GM23338 (cell line): ENCODE measurements around the gene MARCHF3. TPM values are rescaled to one million over a fixed set of nuclear protein-coding genes. Genes with fewer than 3 reads are reported as not detected.

Experiments used
- ATAC-seq: fragments of 200-7000 bp; cut with Tn5 transposase; 3 replicates; pipeline ENCODE4 v1.9.1; 2020
- DNase-seq: peaks from one replicate; pipeline ENCODE4 v3.0.0-alpha.2; 2015; ENCODE audit warnings: low spot score
- H2AFZ ChIP-seq: fragments of 200-600 bp; sonication (generic); 2 replicates; pipeline ENCODE4 v1.8.0; 2016; ENCODE audit warnings: antibody characterized with exemption, mild to moderate bottlenecking, moderate library complexity
- H3F3A ChIP-seq: fragments of 200-600 bp; sonication (generic); replicated peaks from 2 replicates; pipeline ENCODE4 v1.8.0; 2017; ENCODE audit warnings: antibody characterized with exemption, mixed run types, low read depth
- H3K27ac ChIP-seq: fragments of 200-600 bp; sonication (generic); 2 replicates; pipeline ENCODE4 v1.6.1; 2016; ENCODE audit warnings: low read depth
- H3K27me3 ChIP-seq: fragments of 200-600 bp; sonication (generic); 2 replicates; pipeline ENCODE4 v1.8.0; 2016; ENCODE audit warnings: mild to moderate bottlenecking, mixed run types, moderate library complexity; ENCODE audit not compliant: insufficient read depth
- H3K36me3 ChIP-seq: fragments of 200-600 bp; sonication (generic); 2 replicates; pipeline ENCODE4 v1.8.0; 2016; ENCODE audit warnings: mild to moderate bottlenecking; ENCODE audit not compliant: insufficient read depth
- H3K4me1 ChIP-seq: fragments of 200-600 bp; sonication (generic); 2 replicates; pipeline ENCODE4 v1.8.0; 2016; ENCODE audit warnings: mild to moderate bottlenecking, moderate library complexity; ENCODE audit not compliant: insufficient read depth
- H3K4me2 ChIP-seq: fragments of 200-600 bp; sonication (generic); 2 replicates; pipeline ENCODE4 v1.7.1; 2017; ENCODE audit warnings: mixed run types
- H3K4me3 ChIP-seq: fragments of 200-600 bp; sonication (generic); 2 replicates; pipeline ENCODE4 v1.6.1; 2016; ENCODE audit warnings: mixed run types
- H3K79me2 ChIP-seq: fragments of 200-600 bp; sonication (generic); replicated peaks from 2 replicates; pipeline ENCODE4 v1.8.0; 2017; ENCODE audit warnings: mild to moderate bottlenecking; ENCODE audit not compliant: insufficient read depth
- H3K9me2 ChIP-seq: fragments of 200-600 bp; sonication (generic); 2 replicates; pipeline ENCODE4 v1.8.0; 2017; ENCODE audit not compliant: insufficient read depth
- H4K20me1 ChIP-seq: fragments of 200-600 bp; sonication (generic); replicated peaks from 2 replicates; pipeline ENCODE4 v1.8.0; 2017; ENCODE audit warnings: mild to moderate bottlenecking; ENCODE audit not compliant: insufficient read depth
- H3K27ac Mint-ChIP-seq: 2 replicates; pipeline ENCODE4 v1.8.0; 2020; ENCODE audit warnings: inconsistent platforms, mild to moderate bottlenecking, moderate library complexity, mixed read lengths
- H3K27me3 Mint-ChIP-seq: 3 replicates; pipeline ENCODE4 v1.8.0; 2022; ENCODE audit warnings: low read depth, mild to moderate bottlenecking, moderate library complexity, mixed read lengths, inconsistent platforms; ENCODE audit not compliant: insufficient read depth, poor library complexity
- H3K36me3 Mint-ChIP-seq: 3 replicates; pipeline ENCODE4 v1.8.0; 2021; ENCODE audit warnings: low read depth, mild to moderate bottlenecking, inconsistent platforms, moderate library complexity, mixed read lengths
- H3K4me1 Mint-ChIP-seq: 3 replicates; pipeline ENCODE4 v1.8.0; 2020; ENCODE audit warnings: mild to moderate bottlenecking, inconsistent platforms, mixed read lengths
- H3K4me3 Mint-ChIP-seq: 3 replicates; pipeline ENCODE4 v1.8.0; 2021; ENCODE audit warnings: moderate library complexity, mild to moderate bottlenecking, inconsistent platforms, mixed read lengths
- H3K9me3 Mint-ChIP-seq: 3 replicates; pipeline ENCODE4 v1.8.0; 2020; ENCODE audit warnings: moderate library complexity, mild to moderate bottlenecking, inconsistent platforms, mixed read lengths
- CREB1 ChIP-seq: fragments of 250-450 bp; sonication (Bioruptor Pico); IDR thresholded peaks from 2 replicates; pipeline ENCODE4 v1.5.0; 2020; ENCODE audit warnings: low read depth, mild to moderate bottlenecking, moderate library complexity
- CTCF ChIP-seq, 2 experiments: fragments of 200-600 bp in 1 of 2; sonication (generic) in 1 of 2; conservative IDR thresholded peaks; 2 replicates each; pipeline versions ENCODE4 v1.5.1 to v1.6.1; 2016 to 2017; ENCODE audit warnings: antibody characterized with exemption in 2 of 2, low read depth in 2 of 2, mild to moderate bottlenecking in 2 of 2, moderate library complexity in 1 of 2
- ETS1 ChIP-seq: IDR thresholded peaks from 2 replicates; pipeline ENCODE4 v1.6.1; 2016; ENCODE audit warnings: antibody characterized with exemption
- EZH2 ChIP-seq: fragments of 200-600 bp; sonication (generic); IDR thresholded peaks from one replicate; pipeline ENCODE4 v1.8.0; 2017; ENCODE audit warnings: antibody characterized with exemption, mild to moderate bottlenecking, low read depth; ENCODE audit not compliant: unreplicated experiment
- EZH2phosphoT487 ChIP-seq: fragments of 200-600 bp; sonication (generic); IDR thresholded peaks from one replicate; pipeline ENCODE4 v1.8.1; 2018; ENCODE audit warnings: antibody characterized with exemption; ENCODE audit not compliant: unreplicated experiment
- JUNB ChIP-seq: IDR thresholded peaks from one replicate; pipeline ENCODE4 v1.6.1; 2016; ENCODE audit warnings: antibody characterized with exemption; ENCODE audit not compliant: unreplicated experiment
- NANOG ChIP-seq: IDR thresholded peaks from 2 replicates; pipeline ENCODE4 v1.6.1; 2016; ENCODE audit warnings: antibody characterized with exemption, borderline replicate concordance
- POLR2AphosphoS5 ChIP-seq: IDR thresholded peaks from 2 replicates; pipeline ENCODE4 v1.6.1; 2016; ENCODE audit warnings: antibody characterized with exemption, low read depth
- STAT1 ChIP-seq: IDR thresholded peaks from one replicate; pipeline ENCODE4 v1.6.1; 2016; ENCODE audit warnings: antibody characterized with exemption; ENCODE audit not compliant: unreplicated experiment
- ZNF114 ChIP-seq: fragments of 250-450 bp; sonication (Bioruptor Pico); IDR thresholded peaks from 2 replicates; pipeline ENCODE4 v1.5.0; 2020; ENCODE audit warnings: mild to moderate bottlenecking, moderate library complexity
- ZNF331 ChIP-seq: fragments of 250-450 bp; sonication (Bioruptor Pico); IDR thresholded peaks from 2 replicates; pipeline ENCODE4 v1.5.0; 2020; ENCODE audit warnings: low read depth, mild to moderate bottlenecking, moderate library complexity
- polyA plus RNA-seq: library from polyadenylated mRNA; unstranded; fragments of >200 nt; fragmentation: Nextera tagmentation; extraction: Ambion mirVana; gene quantifications from 2 replicates; pipeline ENCODE4 v1.2.1, GENCODE V29; 2016
- total RNA-seq: library from RNA; depleted of rRNA; stranded (reverse); fragments of >200 nt; shearing (Covaris generic); gene quantifications from 2 replicates; pipeline ENCODE4 v1.2.3, GENCODE V29; 2014
- TF ChIP-seq, protein P1 (sequence below): IDR thresholded peaks from one replicate; pipeline ENCODE4 v1.6.1; 2018; ENCODE audit warnings: antibody characterized with exemption; ENCODE audit not compliant: unreplicated experiment

The MARCHF3 gene
- total and polyA plus RNA-seq, 2 experiments from 2014 or later, result 7.0 to 12.7 TPM

DNA sequence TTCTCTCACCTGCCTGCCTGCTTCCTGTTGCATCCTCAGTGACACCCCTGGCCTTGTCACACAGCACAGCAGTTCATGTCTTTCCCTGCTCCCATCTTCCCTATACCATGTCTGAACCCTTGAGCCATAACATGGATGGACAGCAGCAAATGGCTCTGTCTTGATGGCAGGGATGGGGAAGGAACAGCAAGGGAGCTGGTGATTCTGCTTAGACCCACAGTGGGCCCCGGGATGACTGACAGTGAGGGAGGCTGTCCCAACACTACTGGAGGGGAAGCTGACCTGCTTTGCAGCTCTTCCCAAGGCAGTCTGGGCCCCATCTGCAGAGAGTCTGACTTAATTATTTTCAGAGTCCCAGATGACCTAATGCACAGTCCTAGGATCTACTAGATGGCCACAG, 48.2 kb downstream of the MARCHF3 start (continued):
- TF ChIP-seq ETS1, result no peak
- TF ChIP-seq EZH2phosphoT487, result no peak
- no peak for TF ChIP-seq NANOG
- TF ChIP-seq CTCF (conservative IDR thresholded peaks at IDR 0.05; ENCODE audit: low read depth in 2 of 2), result no peak
- TF ChIP-seq STAT1, result no peak
- no peak for TF ChIP-seq EZH2
- TF ChIP-seq CREB1, result no peak
- TF ChIP-seq POLR2AphosphoS5, result no peak
- no peak for TF ChIP-seq JUNB
- TF ChIP-seq ZNF331 (CRISPR knock-in tag), result no peak
- TF ChIP-seq ZNF114 (CRISPR knock-in tag), result no peak
- TF ChIP-seq, protein P1, sequence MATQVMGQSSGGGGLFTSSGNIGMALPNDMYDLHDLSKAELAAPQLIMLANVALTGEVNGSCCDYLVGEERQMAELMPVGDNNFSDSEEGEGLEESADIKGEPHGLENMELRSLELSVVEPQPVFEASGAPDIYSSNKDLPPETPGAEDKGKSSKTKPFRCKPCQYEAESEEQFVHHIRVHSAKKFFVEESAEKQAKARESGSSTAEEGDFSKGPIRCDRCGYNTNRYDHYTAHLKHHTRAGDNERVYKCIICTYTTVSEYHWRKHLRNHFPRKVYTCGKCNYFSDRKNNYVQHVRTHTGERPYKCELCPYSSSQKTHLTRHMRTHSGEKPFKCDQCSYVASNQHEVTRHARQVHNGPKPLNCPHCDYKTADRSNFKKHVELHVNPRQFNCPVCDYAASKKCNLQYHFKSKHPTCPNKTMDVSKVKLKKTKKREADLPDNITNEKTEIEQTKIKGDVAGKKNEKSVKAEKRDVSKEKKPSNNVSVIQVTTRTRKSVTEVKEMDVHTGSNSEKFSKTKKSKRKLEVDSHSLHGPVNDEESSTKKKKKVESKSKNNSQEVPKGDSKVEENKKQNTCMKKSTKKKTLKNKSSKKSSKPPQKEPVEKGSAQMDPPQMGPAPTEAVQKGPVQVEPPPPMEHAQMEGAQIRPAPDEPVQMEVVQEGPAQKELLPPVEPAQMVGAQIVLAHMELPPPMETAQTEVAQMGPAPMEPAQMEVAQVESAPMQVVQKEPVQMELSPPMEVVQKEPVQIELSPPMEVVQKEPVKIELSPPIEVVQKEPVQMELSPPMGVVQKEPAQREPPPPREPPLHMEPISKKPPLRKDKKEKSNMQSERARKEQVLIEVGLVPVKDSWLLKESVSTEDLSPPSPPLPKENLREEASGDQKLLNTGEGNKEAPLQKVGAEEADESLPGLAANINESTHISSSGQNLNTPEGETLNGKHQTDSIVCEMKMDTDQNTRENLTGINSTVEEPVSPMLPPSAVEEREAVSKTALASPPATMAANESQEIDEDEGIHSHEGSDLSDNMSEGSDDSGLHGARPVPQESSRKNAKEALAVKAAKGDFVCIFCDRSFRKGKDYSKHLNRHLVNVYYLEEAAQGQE, result no peak

DNA sequence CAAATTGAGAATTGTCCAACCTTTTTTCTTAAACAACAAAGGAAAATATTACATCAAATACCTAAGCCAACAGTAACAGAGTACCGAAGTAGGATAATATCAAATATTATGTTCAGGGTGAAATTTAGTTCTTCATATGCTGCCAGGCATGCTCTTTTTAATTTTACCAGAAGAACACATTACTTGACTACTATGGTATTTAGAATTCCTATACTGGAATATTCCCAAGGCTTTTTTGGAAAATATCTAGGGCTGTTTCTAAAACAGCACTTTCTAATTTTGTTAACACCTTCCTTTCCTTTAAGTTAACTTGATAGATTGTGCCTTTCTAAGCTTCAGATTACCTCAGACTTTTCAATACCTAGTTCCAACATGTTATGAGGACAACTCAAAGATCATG, 48.7 kb downstream of the MARCHF3 start:
- H4K20me1 ChIP-seq, result no peaks in the 10 kb centered on the region
- no peak for TF ChIP-seq ETS1
- no peak overlapping the region for H2AFZ ChIP-seq
- H3K36me3 ChIP-seq, result no peaks in the 10 kb centered on the region
- no peak overlapping the region for H3K4me2 ChIP-seq
- ATAC-seq (no peak), DNase-seq (no peak)
- Mint-ChIP-seq H3K27ac (no peak overlapping the region), H3K27me3 (peaks cover 3% of the 10 kb centered on the region), H3K4me1 (peaks cover 23% of the 10 kb centered on the region), H3K9me3 (no peaks in the 10 kb centered on the region), H3K4me3 (no peak overlapping the region), H3K36me3 (no peaks in the 10 kb centered on the region)
- no peaks in the 10 kb centered on the region for H3F3A ChIP-seq
- no peaks in the 10 kb centered on the region for H3K27me3 ChIP-seq
- H3K4me3 ChIP-seq, result no peak overlapping the region
- peaks cover 13% of the 10 kb centered on the region for H3K79me2 ChIP-seq
- peaks cover 6% of the 10 kb centered on the region; the same call in 1 of the 2 replicates for H3K4me1 ChIP-seq
- H3K9me2 ChIP-seq, result no peaks in the 10 kb centered on the region
- no peak overlapping the region for H3K27ac ChIP-seq
